ENCODE data around the gene IDH2.

IDH2 gene

GRCh38 chr15:90064911-90065681 lies 37.2 kb downstream of the IDH2 start:
- no peak for DNase-seq (ENCODE audit: low read depth, low spot score)

DNA sequence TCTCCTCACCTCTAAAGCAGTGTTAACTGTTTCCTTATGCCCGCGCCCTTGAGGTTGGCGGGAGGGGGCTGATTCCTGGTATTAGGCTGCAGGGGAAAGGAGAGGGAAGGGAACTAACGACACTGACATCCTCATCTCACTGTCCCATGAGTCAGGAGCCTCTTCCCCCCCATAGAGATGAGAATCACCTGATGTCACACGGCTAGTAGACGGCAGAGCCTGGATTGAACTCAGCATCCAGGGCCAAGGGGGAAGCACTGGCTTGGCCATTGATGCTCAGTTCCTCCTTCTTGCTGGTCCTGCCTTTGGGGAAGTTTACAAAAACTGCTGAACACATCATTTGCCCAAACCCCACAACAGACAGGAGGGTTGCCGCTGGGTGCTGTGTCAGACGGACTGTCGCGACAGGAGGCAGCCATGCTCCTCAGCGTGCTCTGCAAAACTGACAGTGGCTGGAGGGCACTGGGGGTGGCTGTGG lies 38.5 kb downstream of the IDH2 start:
- no peak for DNase-seq (ENCODE audit: low read depth, low spot score)

DNA sequence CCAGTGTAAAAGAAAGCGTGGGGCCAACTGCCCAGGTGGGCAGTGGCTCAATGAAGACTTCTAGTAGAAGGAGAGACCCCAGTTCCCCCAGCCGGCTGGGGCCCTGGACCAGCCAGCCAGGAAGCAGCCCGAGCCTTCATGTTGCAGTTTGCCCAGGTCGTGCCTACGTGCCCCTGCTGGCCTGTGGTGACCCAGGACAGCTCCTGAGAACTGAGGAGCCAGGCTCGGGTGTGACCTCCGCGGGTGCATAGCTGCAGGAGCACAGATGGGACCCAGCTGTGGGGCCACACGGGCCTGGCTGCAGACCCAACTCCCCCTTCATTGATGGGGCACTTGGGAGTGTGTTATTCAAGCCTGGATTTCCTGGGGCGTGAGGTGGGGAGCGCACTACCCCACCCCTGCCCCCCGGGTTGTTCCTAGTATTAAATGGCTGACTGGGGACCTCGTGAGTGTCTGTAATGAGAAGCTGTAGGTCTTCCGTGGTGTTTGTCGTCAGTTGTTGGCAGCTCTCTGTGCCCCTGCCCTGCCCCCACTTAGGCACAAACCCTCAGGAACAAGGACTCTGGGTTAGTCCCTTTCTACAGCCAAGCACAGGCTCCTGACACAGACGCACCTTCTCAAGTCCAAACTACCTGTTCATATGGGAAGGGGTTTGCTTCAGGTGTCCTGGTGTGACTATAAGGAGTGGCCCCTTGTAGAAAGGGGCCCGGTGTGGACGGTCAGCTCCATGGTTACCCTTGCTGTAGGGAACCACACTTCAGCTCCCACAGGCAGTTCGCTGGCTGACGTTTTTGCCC lies 39.1 kb downstream of the IDH2 start:
- DNase-seq (ENCODE audit: low read depth, low spot score) = no peak

- no peak for DNase-seq (ENCODE audit: low read depth, low spot score)
These were observed 39.8 kb downstream of the IDH2 start for GRCh38 chr15:90062462-90062932.

GRCh38 chr15:90062023-90062442 lies 40.2 kb downstream of the IDH2 start:
- no peak for DNase-seq (ENCODE audit: low read depth, low spot score)

DNA sequence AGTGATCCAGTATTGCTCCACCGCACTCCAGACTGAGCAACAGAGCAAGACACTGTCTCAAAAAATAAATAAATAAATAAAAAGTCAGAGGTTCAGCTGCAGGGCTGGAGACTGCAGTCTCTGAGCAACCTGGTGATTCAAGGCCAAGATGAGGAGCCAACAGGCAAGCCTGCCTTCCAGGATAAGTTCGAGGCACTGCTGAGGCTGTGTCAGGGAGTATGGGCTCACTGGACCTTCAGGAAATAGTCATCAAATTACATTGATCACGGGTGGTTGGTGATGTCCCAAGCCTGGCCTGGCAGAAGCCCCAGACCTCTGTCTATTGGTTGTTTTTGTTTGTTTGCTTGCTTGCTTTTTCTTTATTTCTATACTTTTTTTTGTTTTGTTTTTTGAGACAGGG lies 41.5 kb downstream of the IDH2 start:
- no peak for DNase-seq (ENCODE audit: low read depth, low spot score)

DNA sequence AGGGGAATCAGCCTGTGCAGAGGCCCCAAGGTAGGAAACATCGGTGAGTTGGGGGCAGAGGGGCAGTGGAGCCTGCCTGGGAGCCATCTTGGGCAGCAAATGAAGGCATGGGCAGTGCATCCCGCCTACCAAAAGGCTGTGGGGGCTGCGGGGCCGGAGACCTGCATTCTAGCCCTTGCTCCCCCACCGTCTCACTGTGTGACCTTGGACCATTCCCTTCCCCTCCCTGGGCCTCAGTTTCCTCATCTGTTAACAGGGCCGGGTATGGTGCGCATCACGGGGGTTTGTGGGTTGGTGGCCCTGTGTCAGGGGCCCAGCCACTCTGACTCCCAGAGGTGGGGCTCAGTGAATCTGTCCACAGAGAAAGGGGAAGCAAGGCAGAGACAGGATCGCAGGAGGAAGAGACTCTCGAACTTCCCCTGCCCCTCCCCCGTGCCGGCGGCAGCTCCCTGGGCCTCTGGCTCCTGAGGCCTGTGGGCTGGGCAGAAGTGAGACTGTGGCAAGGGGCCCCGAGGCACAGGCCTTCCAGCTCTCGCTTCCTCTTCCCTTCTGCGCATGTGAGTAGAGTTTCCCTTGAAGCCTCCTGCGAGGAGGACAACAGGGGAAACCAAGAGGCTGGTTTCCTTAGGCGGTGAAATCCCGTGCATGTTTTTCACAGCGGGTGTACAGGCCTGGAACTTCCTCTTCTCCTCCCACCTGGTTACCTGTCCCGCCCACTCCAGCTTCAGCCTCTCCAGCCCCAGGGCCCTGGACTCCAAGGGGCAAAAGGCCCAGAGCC lies 42.9 kb downstream of the IDH2 start:
- no peak for DNase-seq (ENCODE audit: low read depth, low spot score)

GRCh38 chr15:90058775-90059174 lies 43.5 kb downstream of the IDH2 start:
- DNase-seq (ENCODE audit: low read depth, low spot score) = no peak

DNA sequence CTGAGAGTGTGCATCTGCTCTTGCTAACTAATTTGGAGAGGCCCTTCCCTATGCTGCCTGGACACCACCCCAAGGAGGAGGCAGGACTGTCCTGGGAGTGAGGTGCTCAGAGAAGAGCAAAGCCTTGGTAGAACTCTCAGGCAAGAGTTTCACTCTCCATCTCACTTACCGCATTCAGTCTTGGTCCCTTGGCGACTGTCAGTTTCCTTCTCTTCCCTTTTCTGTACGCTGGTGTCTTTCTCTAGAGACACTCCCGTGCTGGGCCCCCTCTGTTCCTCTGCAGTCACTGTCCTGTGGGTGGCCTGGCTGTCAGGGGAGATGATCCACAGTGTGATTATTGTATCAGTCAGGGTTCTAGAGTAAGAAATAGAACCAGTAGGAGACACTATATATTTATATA lies 44.0 kb downstream of the IDH2 start:
- DNase-seq (ENCODE audit: low read depth, low spot score) = no peak

DNA sequence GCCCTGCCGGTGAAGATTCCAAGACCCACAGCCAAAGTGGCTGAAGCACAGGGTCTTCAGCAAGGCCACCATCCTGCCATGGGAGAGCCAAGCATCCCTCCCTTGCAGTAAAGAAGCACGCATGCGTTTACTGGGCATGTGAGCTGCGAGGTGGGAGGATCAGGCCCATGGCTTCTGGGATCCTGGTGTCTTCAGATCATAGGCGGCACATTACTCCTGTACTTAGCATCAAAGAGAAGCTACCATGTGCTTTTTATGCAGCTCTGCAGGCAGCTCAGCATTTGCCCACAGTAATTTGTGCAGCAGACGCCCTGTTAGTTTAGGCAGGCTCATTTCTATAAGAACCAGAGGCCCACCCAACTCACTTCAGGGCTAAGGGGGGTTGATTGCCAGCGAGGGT lies 45.7 kb downstream of the IDH2 start:
- DNase-seq (ENCODE audit: low read depth, low spot score) = no peak

GRCh38 chr15:90055182-90055581 lies 47.1 kb downstream of the IDH2 start:
- no peak for DNase-seq (ENCODE audit: low read depth, low spot score)

GRCh38 chr15:90054618-90055097 lies 47.6 kb downstream of the IDH2 start:
- DNase-seq (ENCODE audit: low read depth, low spot score) = no peak

- no peak for DNase-seq (ENCODE audit: low read depth, low spot score)
These were observed 48.4 kb downstream of the IDH2 start for GRCh38 chr15:90053685-90054466.

GRCh38 chr15:90051874-90052273 lies 50.4 kb downstream of the IDH2 start:
- DNase-seq (ENCODE audit: low read depth, low spot score) = no peak

GRCh38 chr15:90049666-90050604 lies 52.3 kb downstream of the IDH2 start:
- DNase-seq (ENCODE audit: low read depth, low spot score) = no peak

GRCh38 chr15:90049030-90049429 lies 53.2 kb downstream of the IDH2 start:
- no peak for DNase-seq (ENCODE audit: low read depth, low spot score)

DNA sequence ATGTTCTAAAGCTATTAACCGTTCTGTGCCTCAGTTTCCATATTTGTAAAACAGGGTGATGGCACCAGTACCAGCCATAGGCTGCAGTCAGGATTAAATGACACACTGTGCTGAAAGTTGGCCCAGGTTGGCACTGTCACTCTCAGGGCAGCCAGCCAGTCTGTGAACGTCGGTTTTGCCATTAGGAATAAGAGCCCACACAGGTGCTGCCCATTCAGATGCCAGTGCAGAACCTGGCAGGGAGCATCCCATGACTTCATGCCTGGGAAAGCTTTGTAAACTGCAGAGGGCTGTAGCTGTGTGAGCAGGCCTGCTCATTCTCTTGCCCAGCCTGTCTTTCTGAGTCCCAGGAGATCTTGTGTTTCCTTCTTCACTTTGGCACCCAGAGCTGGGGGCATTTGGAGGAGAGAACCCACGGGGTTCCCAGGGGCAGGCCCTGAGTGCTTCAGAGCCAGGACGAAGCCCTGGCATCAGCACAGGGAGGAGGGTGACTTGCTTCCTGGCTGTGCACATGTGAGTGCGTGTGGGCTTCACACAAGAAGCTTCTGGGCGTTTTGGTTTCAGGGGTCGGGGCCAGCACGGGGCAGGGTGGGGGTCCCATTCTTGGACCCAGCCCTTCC lies 54.2 kb downstream of the IDH2 start:
- DNase-seq (ENCODE audit: low read depth, low spot score) = no peak

GRCh38 chr15:90046911-90047392 lies 55.3 kb downstream of the IDH2 start:
- no peak for DNase-seq (ENCODE audit: low read depth, low spot score)

DNA sequence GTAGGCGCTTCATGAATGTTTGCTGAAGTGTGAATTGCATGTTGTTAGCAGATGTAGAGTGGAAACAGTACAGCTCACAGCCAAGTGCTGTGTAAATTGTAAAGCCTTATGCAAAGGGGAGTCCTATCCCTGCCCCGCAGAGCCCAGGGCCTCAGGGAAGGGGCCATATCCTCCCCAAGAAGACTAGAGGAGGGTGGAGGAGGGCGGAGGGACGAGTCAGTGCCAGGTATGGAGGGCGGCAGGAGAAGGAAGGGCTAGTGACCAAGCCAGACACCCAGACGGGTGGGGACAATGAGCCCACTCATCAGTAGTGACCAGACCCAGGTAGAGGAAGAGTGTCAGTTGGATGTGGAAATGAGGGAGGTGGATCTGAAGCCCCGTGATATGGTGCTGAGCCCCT lies 56.0 kb downstream of the IDH2 start:
- no peak for DNase-seq (ENCODE audit: low read depth, low spot score)
